Measurements from ENCODE around the gene FRY. TPM values are rescaled to one million over a fixed set of nuclear protein-coding genes. Genes with fewer than 3 reads are reported as not detected.

Gene FRY
- total and polyA plus RNA-seq, 10 of the 15 experiments (the other 5 are each of a cell fraction or from before 2014, with no cell fraction given): 0.18 to 1.4 (median 0.30) TPM

DNA sequence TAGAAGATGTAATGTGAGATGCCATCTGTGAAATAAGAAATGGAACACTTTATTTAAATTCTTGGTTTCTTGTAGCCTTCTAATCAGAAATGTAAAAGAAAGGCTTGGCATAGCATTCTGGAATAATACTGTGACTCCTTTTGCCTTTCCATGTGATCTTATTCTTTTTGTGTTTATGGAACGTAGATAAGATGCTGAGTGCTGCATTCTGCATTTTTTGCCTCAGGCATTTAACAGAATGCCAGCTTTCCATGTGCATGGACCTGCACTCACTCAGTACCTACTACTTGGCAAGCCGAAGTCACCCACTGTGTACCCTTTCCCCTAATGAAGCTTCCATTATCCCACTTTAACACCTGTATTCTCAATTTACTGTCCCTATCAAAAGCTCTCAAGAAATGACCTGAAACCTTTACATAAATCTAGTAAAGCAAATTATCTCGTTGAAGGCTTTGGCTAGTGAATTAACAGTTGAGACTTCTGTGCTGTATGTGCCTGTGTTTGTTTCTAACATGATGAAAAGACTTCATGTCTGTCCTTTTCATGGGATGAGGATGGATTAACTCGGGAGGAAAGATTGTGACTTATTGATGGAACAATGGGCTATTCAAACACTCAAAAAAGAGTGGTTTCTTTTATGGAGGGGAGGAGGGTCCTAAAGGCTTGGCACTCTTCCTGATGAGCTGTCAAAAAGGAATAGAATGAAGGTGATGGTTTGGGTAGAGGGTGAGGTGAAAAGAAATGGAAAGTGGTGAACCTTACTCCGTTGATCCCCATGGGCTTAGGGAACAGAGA lies 44.7 kb upstream of the FRY start:
- H3K4me1 ChIP-seq (ENCODE audit: control insufficient read depth, insufficient read depth, low read length): no peaks in the 10 kb centered on the region
- in situ Hi-C loops (cut with MboI) (no loop called here), intact Hi-C loops (cut with micrococcal nuclease; ENCODE audit: unreplicated experiment) (loop anchor here (5.0 kb wide), 1 partner anchor 75 kb away; no protein-coding TSS in a partner anchor)
- ChIA-PET RAD21 (ENCODE audit: unreplicated experiment) (interaction anchor here (1.6 to 4.1 kb wide), 3 partner anchors 21 to 77 kb away, joined by 3 to 46 read pairs (median 6); no protein-coding TSS in a partner anchor), CTCF (interaction anchor here (0.8 to 4.5 kb wide), 9 partner anchors 11 to 81 kb away, joined by 3 to 64 read pairs (median 4); no protein-coding TSS in a partner anchor), SMC1A (ENCODE audit: uncharacterized antibody, unreplicated experiment) (interaction anchor here (1.0 to 3.5 kb wide), 12 partner anchors 15 to 812 kb away, joined by 3 to 46 read pairs (median 4); no protein-coding TSS in a partner anchor), POLR2A (interaction anchor here (0.7 to 1.1 kb wide), 2 partner anchors 9 to 13 kb away, joined by 3 read pairs; no protein-coding TSS in a partner anchor)
- H3K27me3 ChIP-seq (replicated peaks in 1 of 2; ENCODE audit: control insufficient read depth in 2 of 2, insufficient read depth in 2 of 2, low read length in 1 of 2): no peaks in the 10 kb centered on the region
- no peak overlapping the region for H2AFZ ChIP-seq (ENCODE audit: control insufficient read depth, low read depth, low read length)
- no peaks in the 10 kb centered on the region for H3K79me2 ChIP-seq (ENCODE audit: control insufficient read depth, insufficient read depth, low read length)
- H4K20me1 ChIP-seq (ENCODE audit: control insufficient read depth, insufficient read depth): no peaks in the 10 kb centered on the region
- H3K9me3 ChIP-seq (replicated peaks; ENCODE audit: control insufficient read depth, insufficient read depth, low read length): no peaks in the 10 kb centered on the region; the same call in 2 of the 3 replicates
- ATAC-seq: no peak
- H3K4me3 ChIP-seq: no peak overlapping the region
- 27% methylated on average over 5 of the region's 5 CpGs for WGBS (ENCODE audit: insufficient coverage, insufficient replicate concordance, low lambda C conversion rate, missing lambda C conversion rate)
- no peak for FAIRE-seq
- H3K4me2 ChIP-seq (ENCODE audit: control insufficient read depth, insufficient read depth): no peak overlapping the region
- no peak overlapping the region for H3K27ac ChIP-seq (ENCODE audit: control insufficient read depth, insufficient read depth)
- no peaks in the 10 kb centered on the region for H3K36me3 ChIP-seq (ENCODE audit: control insufficient read depth in 2 of 2, insufficient read depth in 2 of 2, low read length in 1 of 2)
- BruUV-seq (replicated peaks): no TSS peak
- DNase-seq (ENCODE audit: low read depth, low spot score): no peak
- TF ChIP-seq ESRRA (IDR thresholded peaks at IDR 0.05; ENCODE audit: low read length) (no peak), SPI1 (IDR thresholded peaks at IDR 0.05; ENCODE audit: borderline replicate concordance, insufficient read depth, low read depth, low read length) (no peak), NR2C2 (IDR thresholded peaks at IDR 0.05; ENCODE audit: borderline replicate concordance, control insufficient read depth, insufficient read length, low read depth) (no peak), MTA3 (IDR thresholded peaks at IDR 0.05; ENCODE audit: borderline replicate concordance, low read length) (no peak), BACH1 (IDR thresholded peaks at IDR 0.05; ENCODE audit: borderline replicate concordance) (no peak), PAX8 (IDR thresholded peaks at IDR 0.05) (no peak)
- TF ChIP-seq, protein P1, sequence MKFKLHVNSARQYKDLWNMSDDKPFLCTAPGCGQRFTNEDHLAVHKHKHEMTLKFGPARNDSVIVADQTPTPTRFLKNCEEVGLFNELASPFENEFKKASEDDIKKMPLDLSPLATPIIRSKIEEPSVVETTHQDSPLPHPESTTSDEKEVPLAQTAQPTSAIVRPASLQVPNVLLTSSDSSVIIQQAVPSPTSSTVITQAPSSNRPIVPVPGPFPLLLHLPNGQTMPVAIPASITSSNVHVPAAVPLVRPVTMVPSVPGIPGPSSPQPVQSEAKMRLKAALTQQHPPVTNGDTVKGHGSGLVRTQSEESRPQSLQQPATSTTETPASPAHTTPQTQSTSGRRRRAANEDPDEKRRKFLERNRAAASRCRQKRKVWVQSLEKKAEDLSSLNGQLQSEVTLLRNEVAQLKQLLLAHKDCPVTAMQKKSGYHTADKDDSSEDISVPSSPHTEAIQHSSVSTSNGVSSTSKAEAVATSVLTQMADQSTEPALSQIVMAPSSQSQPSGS (IDR thresholded peaks at IDR 0.05; ENCODE audit: low read length): no peak
- no peak overlapping the region for H3K9ac ChIP-seq (ENCODE audit: control insufficient read depth, insufficient read depth, low read length)
